Muscle layer of duodenum (tissue), 2 donors: ENCODE data around the gene NEDD4.
"Not testable (repeated sequence)": the region's sequence is repeated elsewhere in the genome, so short reads cannot be mapped to it uniquely, and the experiment has no call there.

Experiments
- H3K27ac ChIP-seq: one replicate; pipeline ENCODE4 v1.7.0; 2013; ENCODE audit warnings: mild to moderate bottlenecking, low read length
- H3K27me3 ChIP-seq: one replicate; pipeline ENCODE4 v1.7.0; 2013; ENCODE audit warnings: low read depth, mild to moderate bottlenecking, control low read depth, low read length
- H3K36me3 ChIP-seq, 2 donors: one replicate each; pipeline ENCODE4 v1.7.0; 2013; ENCODE audit warnings: low read length in 2 of 2, control low read depth in 1 of 2, mild to moderate bottlenecking in 1 of 2; ENCODE audit not compliant: insufficient read depth in 2 of 2, control insufficient read depth in 1 of 2
- H3K4me1 ChIP-seq, 2 donors: one replicate each; pipeline ENCODE4 v1.7.0; 2013; ENCODE audit warnings: low read length in 2 of 2, mild to moderate bottlenecking in 2 of 2, control low read depth in 1 of 2, moderate library complexity in 1 of 2; ENCODE audit not compliant: insufficient read depth in 2 of 2, control insufficient read depth in 1 of 2
- H3K4me3 ChIP-seq, 2 donors: one replicate each; pipeline ENCODE4 v1.7.0; 2013; ENCODE audit warnings: low read length in 2 of 2, low read depth in 1 of 2, mild to moderate bottlenecking in 1 of 2
- H3K9me3 ChIP-seq, 2 donors: one replicate each; pipeline ENCODE4 v1.7.0; 2013; ENCODE audit warnings: low read length in 2 of 2, control low read depth in 1 of 2, mild to moderate bottlenecking in 1 of 2; ENCODE audit not compliant: control insufficient read depth in 1 of 2
- donor health status: healthy.

Gene NEDD4

DNA sequence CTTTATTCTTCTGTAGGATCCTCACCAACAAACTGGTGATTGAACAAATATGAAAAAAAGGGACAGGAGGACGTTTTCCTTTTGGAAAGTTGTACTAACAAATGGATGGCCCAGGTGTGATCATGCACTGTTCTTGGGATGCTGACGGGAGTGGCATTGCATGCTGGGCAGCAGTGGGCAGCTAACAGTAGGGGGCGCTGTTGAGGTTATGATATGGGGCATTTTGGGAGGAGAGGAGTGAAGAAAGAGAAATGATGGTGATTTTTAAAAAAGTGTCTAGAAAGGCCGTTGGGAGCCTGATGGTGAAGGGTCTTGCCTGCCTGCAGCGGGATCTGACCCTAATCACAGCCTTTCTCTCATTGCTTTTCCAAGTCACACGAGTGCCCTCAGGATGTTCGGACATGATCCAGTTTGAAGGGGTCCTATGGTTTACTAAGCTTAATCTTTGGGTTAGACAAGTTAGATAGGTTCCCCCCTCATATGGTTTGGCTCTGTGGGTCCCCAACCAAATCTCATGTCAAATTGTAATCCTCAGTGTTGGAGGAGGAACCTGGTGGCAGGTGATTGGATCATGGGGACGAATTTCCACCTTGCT is 204.2 kb downstream of the NEDD4 start:
- Histone ChIP-seq H3K9me3 (no peaks in the 10 kb centered on the region), H3K27ac (no peak overlapping the region), H3K27me3 (no peaks in the 10 kb centered on the region), H3K36me3 (no peaks in the 10 kb centered on the region), H3K4me1 (peaks cover 0 to 4% of the 10 kb centered on the region in 2 donors), H3K4me3 (no peak overlapping the region)

DNA sequence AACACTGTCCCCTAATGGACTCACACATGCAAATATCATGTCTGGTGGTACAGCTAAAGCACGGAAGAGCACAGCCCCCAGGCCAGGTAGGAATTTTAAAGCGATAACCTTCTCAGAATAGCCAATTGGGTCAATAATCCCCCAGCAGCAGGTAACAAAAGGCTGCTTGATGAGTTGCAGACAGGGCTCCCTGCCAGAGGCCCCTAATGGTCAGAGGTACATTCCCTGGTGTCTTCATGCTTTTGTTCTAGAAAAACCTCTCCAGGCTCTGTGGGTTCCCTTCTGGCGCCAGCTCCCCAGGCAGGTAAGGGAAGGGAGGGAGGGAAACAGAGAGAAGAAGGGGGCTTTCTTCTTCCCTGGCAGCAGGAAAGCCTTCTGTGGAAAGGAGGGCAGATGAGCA is 207.1 kb downstream of the NEDD4 start:
- Histone ChIP-seq H3K9me3 (no peaks in the 10 kb centered on the region), H3K27me3 (no peaks in the 10 kb centered on the region), H3K27ac (no peak overlapping the region), H3K4me1 (peaks cover 0 to 7% of the 10 kb centered on the region in 2 donors), H3K36me3 (no peaks in the 10 kb centered on the region), H3K4me3 (no peak overlapping the region)

DNA sequence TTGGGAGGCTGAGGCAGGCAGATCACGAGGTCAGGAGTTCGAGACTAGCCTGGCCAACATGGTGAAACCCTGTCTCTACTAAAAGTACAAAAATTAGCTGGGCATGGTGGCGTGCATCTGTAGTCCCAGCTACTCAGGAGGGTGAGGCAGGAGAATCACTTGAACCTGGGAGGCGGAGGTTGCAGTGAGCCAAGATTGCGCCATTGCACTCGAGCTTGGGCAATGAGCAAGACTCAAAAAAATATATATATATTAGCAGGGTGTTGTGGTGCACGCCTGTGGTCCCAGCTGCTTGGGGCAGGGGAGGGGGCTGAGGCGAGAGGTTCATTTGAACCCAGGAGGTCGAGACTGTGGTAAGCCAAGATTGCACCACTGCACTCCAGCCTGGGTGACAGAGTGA is 207.8 kb downstream of the NEDD4 start:
- H3K27me3 ChIP-seq, H3K4me3 ChIP-seq, H3K9me3 ChIP-seq, H3K36me3 ChIP-seq, H3K4me1 ChIP-seq, H3K27ac ChIP-seq: not testable (repeated sequence)

DNA sequence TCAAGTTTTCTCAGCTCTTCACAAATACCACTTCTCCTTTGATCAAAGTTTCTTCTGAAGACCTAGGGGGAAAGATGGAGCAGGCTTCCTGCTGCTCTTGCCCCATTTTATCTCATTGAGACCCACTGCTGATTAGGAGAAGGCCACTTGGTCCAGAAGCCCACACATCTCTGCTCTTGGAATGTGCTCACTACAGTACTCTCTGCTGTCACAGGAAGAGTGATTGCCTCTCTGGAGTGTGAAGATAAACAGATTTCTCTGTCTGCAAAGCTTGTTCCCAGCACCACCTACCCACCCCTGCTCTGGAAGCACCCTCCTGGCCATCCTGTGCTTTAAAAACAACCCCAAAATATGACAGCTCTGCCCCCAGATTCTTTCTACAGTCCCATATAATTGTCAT is 209.1 kb downstream of the NEDD4 start:
- H3K27ac ChIP-seq, result no peak overlapping the region
- H3K27me3 ChIP-seq, result no peaks in the 10 kb centered on the region
- no peak overlapping the region for H3K4me3 ChIP-seq
- peaks cover 0 to 7% of the 10 kb centered on the region in 2 donors for H3K4me1 ChIP-seq
- no peaks in the 10 kb centered on the region for H3K36me3 ChIP-seq
- H3K9me3 ChIP-seq, result no peaks in the 10 kb centered on the region

DNA sequence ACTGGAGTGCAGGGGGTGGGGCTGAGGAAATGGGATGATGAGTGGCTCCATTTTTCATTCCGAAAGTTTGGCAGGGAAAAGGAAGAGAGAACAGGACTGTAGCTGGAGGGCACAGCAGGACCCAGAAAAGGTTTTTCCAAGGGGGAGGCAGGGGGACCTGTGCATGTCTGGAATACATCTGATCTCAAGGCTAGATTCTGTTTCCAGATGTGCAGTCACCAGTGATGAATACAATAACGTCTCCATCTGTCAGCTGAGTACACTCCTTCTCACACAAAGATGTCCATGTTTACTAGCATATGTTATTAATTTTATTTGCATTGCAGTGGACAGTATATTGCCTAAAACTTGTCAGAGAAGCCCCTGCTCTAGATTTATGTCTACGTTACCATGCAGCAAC is 210.5 kb downstream of the NEDD4 start:
- peaks cover 0 to 7% of the 10 kb centered on the region in 2 donors for H3K4me1 ChIP-seq
- no peak overlapping the region for H3K27ac ChIP-seq
- no peaks in the 10 kb centered on the region for H3K9me3 ChIP-seq
- no peak overlapping the region for H3K4me3 ChIP-seq
- H3K36me3 ChIP-seq, result no peaks in the 10 kb centered on the region
- H3K27me3 ChIP-seq, result no peaks in the 10 kb centered on the region

DNA sequence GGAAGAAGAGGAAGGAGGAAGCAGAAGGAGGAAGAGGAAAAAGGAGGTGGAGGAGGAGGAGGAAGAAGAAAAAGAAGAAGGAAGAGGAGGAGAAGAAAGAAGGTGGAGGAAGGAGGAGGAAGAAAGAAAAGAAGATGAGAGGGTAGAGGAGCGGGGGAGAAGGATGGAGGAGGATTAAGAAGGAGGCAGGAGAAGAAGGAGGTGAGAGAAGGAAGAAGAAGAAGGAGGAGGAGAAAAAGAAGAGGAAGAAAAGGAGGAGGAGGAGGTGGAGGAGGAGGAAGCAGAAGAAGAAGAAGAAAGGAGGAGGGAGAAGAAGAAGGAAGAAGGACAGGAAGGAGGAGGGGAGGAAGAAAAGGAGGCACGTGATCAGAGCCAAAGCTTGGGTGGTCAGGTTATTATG is 213.1 kb downstream of the NEDD4 start:
- no peaks in the 10 kb centered on the region for H3K36me3 ChIP-seq
- no peak overlapping the region for H3K27ac ChIP-seq
- H3K4me1 ChIP-seq, result peaks cover 0 to 7% of the 10 kb centered on the region in 2 donors
- no peak overlapping the region for H3K4me3 ChIP-seq
- H3K27me3 ChIP-seq, result no peaks in the 10 kb centered on the region
- no peaks in the 10 kb centered on the region for H3K9me3 ChIP-seq

DNA sequence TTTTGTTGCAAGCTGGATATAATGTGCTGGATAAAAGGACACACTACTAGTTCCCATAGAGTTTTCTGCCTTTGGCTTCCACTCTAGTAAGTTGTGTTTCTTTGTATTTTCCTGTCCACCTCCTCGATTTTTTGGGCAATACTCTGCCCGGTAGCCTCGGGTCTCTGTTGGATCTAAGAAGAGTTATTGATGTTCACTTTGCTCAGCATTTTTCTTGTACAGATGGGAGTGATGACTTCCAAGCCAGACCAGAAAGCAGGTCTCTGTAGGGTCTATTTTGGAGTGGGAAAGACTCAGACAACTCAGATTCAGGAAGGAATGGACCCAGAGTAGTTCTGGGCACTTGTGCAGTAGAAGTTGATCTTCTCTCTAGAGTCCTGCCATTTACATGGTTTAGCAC is 214.5 kb downstream of the NEDD4 start:
- Histone ChIP-seq H3K9me3 (no peaks in the 10 kb centered on the region), H3K36me3 (no peaks in the 10 kb centered on the region), H3K4me1 (no peaks in the 10 kb centered on the region), H3K4me3 (no peak overlapping the region), H3K27me3 (no peaks in the 10 kb centered on the region), H3K27ac (no peak overlapping the region)
